ENCODE measurements around the gene SFMBT2. TPM values are rescaled to one million over a fixed set of nuclear protein-coding genes. Genes with fewer than 3 reads are reported as not detected.

SFMBT2 gene
- total and polyA plus RNA-seq, 7 donors = 0.53 to 8.2 (median 3.0) TPM

- H3K9me3 ChIP-seq = no peaks in the 10 kb centered on the region
- no peaks in the 10 kb centered on the region for H3K27me3 ChIP-seq (ENCODE audit: insufficient read depth in 3 of 3, low read length in 2 of 3)
- H3K4me1 ChIP-seq = no peaks in the 10 kb centered on the region
- ATAC-seq (no peak), DNase-seq (no peak)
- no peak overlapping the region for H3K4me3 ChIP-seq
- 47 to 98% (median 93%) methylated on average over 1 of the region's 1 CpG for whole genome bisulfite sequencing, 3 donors
- peaks cover 0 to 33% of the 10 kb centered on the region in 2 donors for H3K36me3 ChIP-seq (ENCODE audit: insufficient read depth in 1 of 2, low read depth in 1 of 2)
- intact Hi-C loops (cut with DNase I) = no loop called here
- no peak overlapping the region for H3K27ac ChIP-seq
- no peak for TF ChIP-seq CTCF (IDR thresholded peaks at IDR 0.05)
Measured at GRCh38 chr10:7205656-7206055, 205.2 kb downstream of the SFMBT2 start.

GRCh38 chr10:7202793-7203355 is 208.0 kb downstream of the SFMBT2 start:
- no peak for ATAC-seq
- intact Hi-C loops (cut with DNase I) = no loop called here

GRCh38 chr10:7199152-7199760 is 211.6 kb downstream of the SFMBT2 start:
- H3K36me3 ChIP-seq (ENCODE audit: insufficient read depth in 1 of 2, low read depth in 1 of 2) = peaks cover 0 to 53% of the 10 kb centered on the region in 2 donors
- intact Hi-C loops (cut with DNase I) = no loop called here
- no peaks in the 10 kb centered on the region for H3K9me3 ChIP-seq
- H3K4me3 ChIP-seq = no peak overlapping the region
- no peak for TF ChIP-seq CTCF (IDR thresholded peaks at IDR 0.05)
- no peaks in the 10 kb centered on the region for H3K4me1 ChIP-seq
- H3K27me3 ChIP-seq (ENCODE audit: insufficient read depth in 3 of 3, low read length in 2 of 3) = no peaks in the 10 kb centered on the region
- no peak for DNase-seq
- 59 to 69% (median 61%) methylated on average over 3 of the region's 3 CpGs for WGBS, 3 donors
- no peak for ATAC-seq
- no peak overlapping the region for H3K27ac ChIP-seq

More at GRCh38 chr10:7202793-7203355, 208.0 kb downstream of the SFMBT2 start:
- DNase-seq = no peak
- Histone ChIP-seq H3K9me3 (no peaks in the 10 kb centered on the region), H3K4me3 (no peak overlapping the region), H3K27me3 (ENCODE audit: insufficient read depth in 3 of 3, low read length in 2 of 3) (no peaks in the 10 kb centered on the region), H3K4me1 (no peaks in the 10 kb centered on the region), H3K27ac (no peak overlapping the region), H3K36me3 (ENCODE audit: insufficient read depth in 1 of 2, low read depth in 1 of 2) (peaks cover 0 to 48% of the 10 kb centered on the region in 2 donors)
- no peak for TF ChIP-seq CTCF (IDR thresholded peaks at IDR 0.05)
- 90 to 97% (median 95%) methylated on average over 4 of the region's 4 CpGs for WGBS, 3 donors

- Histone ChIP-seq H3K4me1 (no peaks in the 10 kb centered on the region), H3K4me3 (no peak overlapping the region), H3K9me3 (no peaks in the 10 kb centered on the region), H3K27me3 (ENCODE audit: insufficient read depth in 3 of 3, low read length in 2 of 3) (no peaks in the 10 kb centered on the region), H3K36me3 (ENCODE audit: insufficient read depth in 1 of 2, low read depth in 1 of 2) (peaks cover 0 to 43% of the 10 kb centered on the region in 2 donors), H3K27ac (no peak overlapping the region)
- no peak for DNase-seq
- 82 to 87% (median 84%) methylated on average over 5 of the region's 5 CpGs for WGBS, 3 donors
- intact Hi-C loops (cut with DNase I) = no loop called here
- ATAC-seq = no peak
- no peak for TF ChIP-seq CTCF (IDR thresholded peaks at IDR 0.05)
Measured at GRCh38 chr10:7196284-7196683, 214.6 kb downstream of the SFMBT2 start.
